Esophagus squamous epithelium (tissue), 5 donors: Measurements from ENCODE around the gene TAOK3. TPM values are rescaled to one million over a fixed set of nuclear protein-coding genes. Genes with fewer than 3 reads are reported as not detected.

ENCODE experiments used
- DNase-seq: peaks from one replicate; lab custom pipeline; 2025; lab: John Stamatoyannopoulos, UW
- H3K27ac ChIP-seq, 4 donors: fragments of 200-600 bp; sonication (generic); one replicate each; pipeline ENCODE4 v1.5.1; 2016 to 2019; ENCODE audit warnings: mild to moderate bottlenecking in 1 of 4
- H3K27me3 ChIP-seq, 4 donors: fragments of 200-600 bp; sonication (generic); 1 replicate in 3 of 4; 2 replicates in 1 of 4; pipeline versions ENCODE4 v1.5.1 to v1.6.0; 2017 to 2021; ENCODE audit warnings: antibody characterized with exemption in 1 of 4
- H3K36me3 ChIP-seq, 3 donors: fragments of 200-600 bp; sonication (generic); one replicate each; pipeline ENCODE4 v1.5.1; 2016 to 2019
- H3K4me1 ChIP-seq, 3 donors: fragments of 200-600 bp; sonication (generic); one replicate each; pipeline ENCODE4 v1.5.1; 2017 to 2019
- H3K4me3 ChIP-seq, 4 donors: fragments of 200-600 bp; sonication (generic); 1 replicate in 3 of 4; 2 replicates in 1 of 4; pipeline ENCODE4 v1.5.1; 2016 to 2019; ENCODE audit warnings: mild to moderate bottlenecking in 2 of 4, moderate library complexity in 1 of 4
- H3K9me3 ChIP-seq, 3 donors: fragments of 200-600 bp; sonication (generic); one replicate each; pipeline ENCODE4 v1.5.1; 2016 to 2019
- CTCF ChIP-seq, 6 experiments: fragments of 450-650 bp in 4 of 6; fragments of 200-600 bp in 2 of 6; sonication (generic) in 2 of 6; IDR thresholded peaks; one replicate each; pipeline ENCODE4 v1.5.1; 2016 to 2019; ENCODE audit warnings: antibody characterized with exemption in 6 of 6, mild to moderate bottlenecking in 4 of 6, moderate library complexity in 4 of 6
- POLR2A ChIP-seq, 4 donors: fragments of 450-650 bp; IDR thresholded peaks; one replicate each; pipeline ENCODE4 v1.6.1; 2017; ENCODE audit warnings: antibody characterized with exemption in 4 of 4, mild to moderate bottlenecking in 4 of 4, moderate library complexity in 3 of 4
- WGBS, 2 donors: methylation state at CpG; one replicate each; pipeline ENCODE4 v1.1.5; 2018; 5-methylcytosine and 5-hydroxymethylcytosine counted together
- intact Hi-C: fragments of 100-400 bp; cut with DNase I; formaldehyde crosslinking; loops from one replicate; pipeline ENCODE4 v1.15.0; 2022
- total RNA-seq, 4 donors: library from RNA; depleted of rRNA; stranded (reverse); fragments of >200 nt; gene quantifications; one replicate each; pipeline ENCODE4 v1.1.0, GENCODE V29; 2016
- donor health status: DM: yes; HTN: yes; CAD: no.

The TAOK3 gene
- total RNA-seq, 4 donors from 2014 or later = 13.7 to 27.7 (median 21.1) TPM

GRCh38 chr12:118334241-118334640, 38.5 kb downstream of the TAOK3 start:
- H3K4me1 ChIP-seq = peaks cover 0 to 4% (median 3%) of the 10 kb centered on the region in 3 donors
- no peak overlapping the region for H3K27ac ChIP-seq
- no peak overlapping the region for H3K4me3 ChIP-seq
- intact Hi-C loops = no loop called here
- no peaks in the 10 kb centered on the region for H3K27me3 ChIP-seq
- DNase-seq = no peak
- WGBS, 2 donors = 91 to 95% methylated on average over 3 of the region's 3 CpGs
- TF ChIP-seq CTCF (IDR thresholded peaks at IDR 0.05) = no peak
- no peak for TF ChIP-seq POLR2A (IDR thresholded peaks at IDR 0.05)
- H3K36me3 ChIP-seq = no peaks in the 10 kb centered on the region
- H3K9me3 ChIP-seq = no peaks in the 10 kb centered on the region

- no peaks in the 10 kb centered on the region for H3K36me3 ChIP-seq
- peaks cover 0 to 7% (median 0%) of the 10 kb centered on the region in 3 donors for H3K4me1 ChIP-seq
- no peak overlapping the region for H3K4me3 ChIP-seq
- DNase-seq = no peak
- WGBS, 2 donors = 75 to 87% methylated on average over 4 of the region's 4 CpGs
- TF ChIP-seq CTCF (IDR thresholded peaks at IDR 0.05) (no peak), POLR2A (IDR thresholded peaks at IDR 0.05) (no peak)
- H3K9me3 ChIP-seq = no peaks in the 10 kb centered on the region
- no peaks in the 10 kb centered on the region for H3K27me3 ChIP-seq
- H3K27ac ChIP-seq = no peak overlapping the region
- intact Hi-C loops = no loop called here
Measured at GRCh38 chr12:118332511-118332910, 40.2 kb downstream of the TAOK3 start.

GRCh38 chr12:118330421-118331018, 42.2 kb downstream of the TAOK3 start:
- peaks cover 0 to 16% (median 0%) of the 10 kb centered on the region in 3 donors for H3K4me1 ChIP-seq
- no peaks in the 10 kb centered on the region for H3K9me3 ChIP-seq
- intact Hi-C loops = no loop called here
- no peaks in the 10 kb centered on the region for H3K36me3 ChIP-seq
- TF ChIP-seq POLR2A (IDR thresholded peaks at IDR 0.05) (no peak), CTCF (IDR thresholded peaks at IDR 0.05) (no peak)
- no peak overlapping the region for H3K27ac ChIP-seq
- no peak for DNase-seq
- no peaks in the 10 kb centered on the region for H3K27me3 ChIP-seq
- no peak overlapping the region for H3K4me3 ChIP-seq
- 48 to 59% methylated on average over 3 of the region's 3 CpGs for WGBS, 2 donors

GRCh38 chr12:118328486-118329330, 44.0 kb downstream of the TAOK3 start:
- peaks cover 0 to 16% (median 0%) of the 10 kb centered on the region in 3 donors for H3K4me1 ChIP-seq
- TF ChIP-seq POLR2A (IDR thresholded peaks at IDR 0.05) = no peak
- no peak for TF ChIP-seq CTCF (IDR thresholded peaks at IDR 0.05)

GRCh38 chr12:118327391-118327790, 45.3 kb downstream of the TAOK3 start:
- intact Hi-C loops = no loop called here
- TF ChIP-seq CTCF (IDR thresholded peaks at IDR 0.05) = no peak
- Histone ChIP-seq H3K27me3 (no peaks in the 10 kb centered on the region), H3K36me3 (no peaks in the 10 kb centered on the region), H3K27ac (no peak overlapping the region), H3K9me3 (no peaks in the 10 kb centered on the region), H3K4me3 (no peak overlapping the region), H3K4me1 (peaks cover 0 to 16% (median 0%) of the 10 kb centered on the region in 3 donors)
- no peak for DNase-seq

More at GRCh38 chr12:118328486-118329330, 44.0 kb downstream of the TAOK3 start:
- DNase-seq = no peak
- no peaks in the 10 kb centered on the region for H3K36me3 ChIP-seq
- intact Hi-C loops = no loop called here
- WGBS, 2 donors = 76 to 83% methylated on average over 3 of the region's 3 CpGs
- no peak overlapping the region for H3K4me3 ChIP-seq
- H3K27ac ChIP-seq = no peak overlapping the region
- no peaks in the 10 kb centered on the region for H3K27me3 ChIP-seq
- no peaks in the 10 kb centered on the region for H3K9me3 ChIP-seq
